IgD-negative memory B cell (primary cell): ENCODE results near the gene PTPN3. TPM values are rescaled to one million over a fixed set of nuclear protein-coding genes. Genes with fewer than 3 reads are reported as not detected.
A peak's percentile ranks its signal among the peaks of the same experiment; 100 is the strongest.

ENCODE experiments used
- H3K27ac Mint-ChIP-seq, 3 donors: one replicate each; pipeline ENCODE4 v1.8.0; 2020 to 2022; ENCODE audit warnings: mild to moderate bottlenecking in 3 of 3, mixed read lengths in 3 of 3, moderate library complexity in 1 of 3
- H3K27me3 Mint-ChIP-seq: one replicate; pipeline ENCODE4 v1.8.0; 2021; ENCODE audit warnings: mixed read lengths
- H3K36me3 Mint-ChIP-seq: one replicate; pipeline ENCODE4 v1.8.0; 2020; ENCODE audit warnings: mild to moderate bottlenecking, mixed read lengths
- H3K4me1 Mint-ChIP-seq, 3 donors: one replicate each; pipeline ENCODE4 v1.8.0; 2020 to 2022; ENCODE audit warnings: mixed read lengths in 3 of 3, mild to moderate bottlenecking in 1 of 3
- H3K4me3 Mint-ChIP-seq, 4 donors: one replicate each; pipeline ENCODE4 v1.8.0; 2020 to 2022; ENCODE audit warnings: mild to moderate bottlenecking in 4 of 4, mixed read lengths in 4 of 4, moderate library complexity in 3 of 4
- H3K9me3 Mint-ChIP-seq, 3 donors: one replicate each; pipeline ENCODE4 v1.8.0; 2020 to 2021; ENCODE audit warnings: mixed read lengths in 3 of 3, mild to moderate bottlenecking in 1 of 3
- polyA plus RNA-seq: library from polyadenylated mRNA; unstranded; fragments of 300-500 nt; fragmentation: Illumina TruSeq; gene quantifications from one replicate; pipeline ENCODE4 v1.2.3, GENCODE V29; 2021

PTPN3 gene
- polyA plus RNA-seq, 1 donor from 2014 or later, result not detected

DNA sequence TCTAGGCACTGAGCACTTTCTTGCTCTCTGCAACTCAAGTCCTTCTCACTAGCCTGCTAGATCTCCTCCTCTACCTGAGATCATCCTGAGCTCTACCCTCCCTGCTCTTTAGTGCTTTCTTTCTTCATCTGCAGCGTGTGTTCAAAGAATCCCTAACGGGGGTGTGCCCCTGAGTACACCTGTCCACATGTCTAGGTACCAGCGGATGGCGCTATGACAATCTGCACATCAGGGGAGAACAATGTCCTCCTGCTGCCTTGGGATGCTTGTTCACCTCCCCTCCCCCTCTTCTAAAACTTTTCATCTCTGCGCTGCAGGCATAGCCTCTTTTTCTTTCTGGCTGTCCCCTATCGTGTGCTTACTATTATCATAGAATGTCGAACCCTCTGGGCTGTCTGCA, 42.7 kb downstream of the PTPN3 start:
- Mint-ChIP-seq H3K27ac (no peak overlapping the region), H3K9me3 (peaks cover 0 to 3% (median 0%) of the 10 kb centered on the region in 3 donors), H3K4me3 (no peak overlapping the region), H3K36me3 (peaks cover 1% of the 10 kb centered on the region), H3K4me1 (peaks cover 0 to 2% (median 0%) of the 10 kb centered on the region in 3 donors), H3K27me3 (peaks cover 18% of the 10 kb centered on the region)

- H3K4me3 Mint-ChIP-seq, result no peak overlapping the region
- peaks cover 0 to 2% (median 0%) of the 10 kb centered on the region in 3 donors for H3K4me1 Mint-ChIP-seq
- peaks cover 1% of the 10 kb centered on the region for H3K36me3 Mint-ChIP-seq
- H3K9me3 Mint-ChIP-seq, result peaks cover 0 to 3% (median 0%) of the 10 kb centered on the region in 3 donors
- H3K27me3 Mint-ChIP-seq, result peaks cover 20% of the 10 kb centered on the region
- no peak overlapping the region for H3K27ac Mint-ChIP-seq
Observed at GRCh38 chr9:109454601-109455155, 43.4 kb downstream of the PTPN3 start.

DNA sequence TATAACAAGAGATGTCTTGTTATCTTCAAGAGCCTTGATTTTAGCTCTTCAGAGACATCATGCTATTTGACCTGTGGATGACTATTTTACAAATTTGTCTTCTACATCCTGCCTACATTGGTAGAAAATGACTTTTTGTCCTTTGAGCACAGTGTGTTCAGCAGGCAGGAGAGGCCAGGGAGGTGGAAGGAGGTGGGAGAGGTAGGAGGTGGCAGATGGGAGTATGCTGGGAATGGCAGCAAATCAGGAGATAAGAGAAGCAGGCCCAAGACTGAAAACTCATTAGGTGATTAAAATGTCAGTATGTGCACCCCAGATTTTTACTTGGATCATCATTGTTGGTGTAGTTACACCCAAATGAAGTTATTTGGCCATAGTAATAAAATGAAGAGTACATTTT, 44.1 kb downstream of the PTPN3 start:
- peaks cover 0 to 3% (median 0%) of the 10 kb centered on the region in 3 donors for H3K9me3 Mint-ChIP-seq
- H3K36me3 Mint-ChIP-seq, result peaks cover 1% of the 10 kb centered on the region
- H3K4me3 Mint-ChIP-seq, result no peak overlapping the region
- H3K27ac Mint-ChIP-seq, result no peak overlapping the region
- peaks cover 24% of the 10 kb centered on the region for H3K27me3 Mint-ChIP-seq
- H3K4me1 Mint-ChIP-seq, result peaks cover 0 to 2% (median 0%) of the 10 kb centered on the region in 3 donors

DNA sequence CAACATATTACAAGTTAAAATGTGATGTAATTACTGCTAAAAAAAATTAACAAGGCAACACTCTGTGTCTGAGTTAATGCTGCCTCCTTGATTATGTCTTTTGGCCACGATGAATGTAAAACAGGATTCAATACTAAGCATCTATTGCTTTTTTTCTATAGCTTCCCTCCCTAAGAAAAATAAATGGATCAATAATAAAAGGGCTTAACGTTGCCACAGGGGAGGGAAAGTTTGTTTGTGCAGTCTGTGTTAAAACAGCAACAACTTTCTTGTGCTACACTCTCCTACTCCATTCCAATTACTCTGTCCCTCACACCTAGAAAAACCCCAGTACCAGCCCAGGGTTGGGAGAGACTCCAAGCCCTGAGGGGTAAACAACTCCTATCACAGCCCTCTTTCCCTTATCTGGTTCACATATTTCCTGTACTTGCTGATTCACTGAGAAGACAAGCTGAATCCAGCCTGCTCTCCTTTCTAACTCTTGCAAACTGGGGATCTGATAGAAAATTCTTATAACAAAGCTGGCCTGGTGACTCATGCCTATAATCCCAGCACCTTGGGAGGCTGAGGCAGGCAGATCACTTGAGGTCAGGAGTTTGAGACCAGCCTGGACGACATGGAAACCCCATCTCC, 44.8 kb downstream of the PTPN3 start:
- peaks cover 0 to 2% (median 0%) of the 10 kb centered on the region in 3 donors for H3K4me1 Mint-ChIP-seq
- H3K27me3 Mint-ChIP-seq, result peaks cover 27% of the 10 kb centered on the region
- H3K27ac Mint-ChIP-seq, result no peak overlapping the region
- H3K9me3 Mint-ChIP-seq, result peaks cover 0 to 3% (median 0%) of the 10 kb centered on the region in 3 donors
- H3K36me3 Mint-ChIP-seq, result peaks cover 1% of the 10 kb centered on the region
- H3K4me3 Mint-ChIP-seq, result no peak overlapping the region

- peaks cover 0 to 2% (median 0%) of the 10 kb centered on the region in 3 donors for H3K4me1 Mint-ChIP-seq
- peaks cover 30% of the 10 kb centered on the region for H3K27me3 Mint-ChIP-seq
- no peak overlapping the region for H3K27ac Mint-ChIP-seq
- H3K36me3 Mint-ChIP-seq, result peaks cover 1% of the 10 kb centered on the region
- H3K4me3 Mint-ChIP-seq, result no peak overlapping the region
- peaks cover 0 to 3% (median 0%) of the 10 kb centered on the region in 3 donors for H3K9me3 Mint-ChIP-seq
Observed at GRCh38 chr9:109452761-109453160, 45.3 kb downstream of the PTPN3 start.

DNA sequence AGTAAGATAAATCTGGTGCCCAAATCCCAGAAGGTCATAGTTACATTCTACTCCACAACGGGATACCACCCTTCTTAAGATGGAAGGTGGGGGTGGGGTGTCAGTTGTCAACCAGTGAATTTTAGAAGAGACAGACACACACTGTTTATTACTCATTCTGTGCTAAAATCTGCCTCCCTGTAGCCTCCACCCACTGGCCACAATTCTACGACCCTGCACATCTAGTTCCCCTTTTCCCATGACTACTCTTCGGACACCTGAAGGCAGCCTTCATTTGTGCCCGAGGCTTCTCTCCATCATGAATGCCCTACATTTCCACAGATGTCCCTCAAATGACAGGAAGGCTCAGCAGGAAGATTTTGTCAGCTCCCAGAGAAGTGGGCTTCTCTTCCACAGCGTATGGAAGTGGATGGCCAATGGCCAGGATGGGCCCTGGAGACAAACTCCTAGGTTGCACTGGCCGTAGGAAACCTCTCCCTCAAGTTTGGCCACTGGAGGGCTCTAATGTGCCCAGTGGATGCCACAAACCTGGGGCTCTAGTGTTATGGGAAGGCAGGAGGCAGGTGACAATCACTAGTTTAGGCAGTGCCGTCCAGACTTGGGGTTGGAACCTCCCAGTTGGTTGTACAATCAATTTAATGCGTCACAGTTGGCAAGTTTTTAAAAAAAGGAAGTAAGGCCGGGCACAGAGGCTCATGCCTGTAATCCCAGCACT, 46.6 kb downstream of the PTPN3 start:
- Mint-ChIP-seq H3K27ac (no peak overlapping the region), H3K4me1 (no peaks in the 10 kb centered on the region), H3K36me3 (peaks cover 1% of the 10 kb centered on the region), H3K9me3 (peaks cover 0 to 2% (median 0%) of the 10 kb centered on the region in 3 donors), H3K4me3 (no peak overlapping the region), H3K27me3 (peaks cover 36% of the 10 kb centered on the region)

- H3K27me3 Mint-ChIP-seq, result peaks cover 30% of the 10 kb centered on the region
- H3K27ac Mint-ChIP-seq, result no peak overlapping the region
- no peaks in the 10 kb centered on the region for H3K4me1 Mint-ChIP-seq
- no peaks in the 10 kb centered on the region for H3K9me3 Mint-ChIP-seq
- H3K36me3 Mint-ChIP-seq, result peaks cover 1% of the 10 kb centered on the region
- H3K4me3 Mint-ChIP-seq, result no peak overlapping the region
Observed at GRCh38 chr9:109450346-109450745, 47.8 kb downstream of the PTPN3 start.

- Mint-ChIP-seq H3K4me3 (no peak overlapping the region), H3K27me3 (peaks cover 28% of the 10 kb centered on the region), H3K9me3 (no peaks in the 10 kb centered on the region), H3K27ac (no peak overlapping the region), H3K36me3 (peaks cover 1% of the 10 kb centered on the region), H3K4me1 (no peaks in the 10 kb centered on the region)
Observed at GRCh38 chr9:109449036-109449798, 48.9 kb downstream of the PTPN3 start.

- H3K9me3 Mint-ChIP-seq, result no peaks in the 10 kb centered on the region
- H3K4me1 Mint-ChIP-seq, result no peaks in the 10 kb centered on the region
- no peak overlapping the region for H3K4me3 Mint-ChIP-seq
- peaks cover 35% of the 10 kb centered on the region for H3K27me3 Mint-ChIP-seq
- no peak overlapping the region for H3K27ac Mint-ChIP-seq
- no peaks in the 10 kb centered on the region for H3K36me3 Mint-ChIP-seq
Observed at GRCh38 chr9:109448223-109448622, 49.9 kb downstream of the PTPN3 start.

DNA sequence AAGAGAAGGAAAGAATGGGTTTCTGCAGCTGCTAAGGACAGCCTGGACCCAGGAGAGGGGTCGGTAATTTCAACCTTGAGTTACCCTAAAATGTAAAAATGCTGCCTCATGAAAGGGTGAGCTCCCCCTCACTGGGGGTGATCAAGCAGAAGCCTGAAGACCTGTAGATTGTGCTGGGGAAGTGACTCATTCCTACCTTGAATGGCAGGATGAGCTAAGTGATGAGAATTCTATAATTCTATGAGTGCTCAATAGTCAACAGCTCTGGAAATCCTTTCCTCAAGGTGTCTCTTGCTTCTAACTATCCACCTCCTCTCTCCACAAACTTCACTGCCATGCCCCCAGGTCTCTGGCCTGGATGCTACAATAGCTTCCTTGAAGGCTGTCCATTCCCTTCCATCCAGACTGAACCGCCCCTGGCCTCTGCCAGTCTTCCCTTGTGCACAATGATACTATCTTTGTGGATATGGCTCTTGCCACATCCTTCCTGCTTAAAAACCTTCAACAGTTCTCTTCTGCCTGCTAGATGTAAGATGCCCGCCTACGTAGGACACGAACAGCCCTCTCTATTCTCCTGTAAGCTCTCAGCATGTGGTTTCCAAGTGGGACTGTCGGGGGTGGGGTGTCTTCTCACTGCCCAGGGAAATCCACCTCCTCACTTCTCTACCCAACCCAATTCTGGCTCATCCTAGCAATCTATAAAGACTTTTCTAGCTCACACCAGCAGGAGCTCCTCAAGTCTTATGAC, 50.6 kb downstream of the PTPN3 start:
- H3K27me3 Mint-ChIP-seq, result peaks cover 35% of the 10 kb centered on the region

GRCh38 chr9:109444771-109445320, 53.3 kb downstream of the PTPN3 start:
- no peaks in the 10 kb centered on the region for H3K36me3 Mint-ChIP-seq
- H3K4me3 Mint-ChIP-seq, result no peak overlapping the region
- no peaks in the 10 kb centered on the region for H3K9me3 Mint-ChIP-seq
- peaks cover 31% of the 10 kb centered on the region for H3K27me3 Mint-ChIP-seq
- no peak overlapping the region for H3K27ac Mint-ChIP-seq
- H3K4me1 Mint-ChIP-seq, result peaks cover 8 to 16% (median 10%) of the 10 kb centered on the region in 3 donors

More for the DNA sequence above, 50.6 kb downstream of the PTPN3 start:
- Mint-ChIP-seq H3K27ac (no peak overlapping the region), H3K36me3 (no peaks in the 10 kb centered on the region), H3K4me1 (no peaks in the 10 kb centered on the region), H3K4me3 (no peak overlapping the region), H3K9me3 (no peaks in the 10 kb centered on the region)

DNA sequence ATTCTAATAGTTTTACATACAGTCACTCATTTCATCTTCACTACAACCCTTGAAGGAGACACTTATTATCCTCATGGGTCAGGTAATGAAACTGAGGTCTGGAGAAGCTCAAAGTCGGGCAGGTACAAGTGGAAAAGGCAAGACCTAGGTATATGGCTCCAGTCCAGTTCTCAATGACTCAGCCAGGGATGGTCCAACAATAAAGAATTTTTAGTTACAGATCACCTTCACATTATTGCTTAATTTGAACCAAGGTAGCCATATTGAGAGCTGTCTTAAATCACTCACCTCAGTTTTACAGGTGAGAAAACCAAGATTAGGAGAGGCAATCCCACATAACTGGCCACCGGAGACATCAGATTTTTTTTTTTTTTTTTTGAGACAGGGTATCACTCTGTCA, 55.4 kb downstream of the PTPN3 start:
- H3K9me3 Mint-ChIP-seq, result no peaks in the 10 kb centered on the region
- no peak overlapping the region for H3K4me3 Mint-ChIP-seq
- no peak overlapping the region for H3K27ac Mint-ChIP-seq
- H3K27me3 Mint-ChIP-seq, result peaks cover 26% of the 10 kb centered on the region
- H3K4me1 Mint-ChIP-seq, result peaks cover 8 to 27% (median 15%) of the 10 kb centered on the region in 3 donors
- H3K36me3 Mint-ChIP-seq, result no peaks in the 10 kb centered on the region

GRCh38 chr9:109441296-109441695, 56.8 kb downstream of the PTPN3 start:
- Mint-ChIP-seq H3K27ac (peak overlapping the region in 2 of 3 donors; percentile 16 to 89), H3K4me3 (peak overlapping the region in 1 of 4 donors; percentile 74), H3K27me3 (peaks cover 21% of the 10 kb centered on the region), H3K4me1 (peaks cover 8 to 27% (median 15%) of the 10 kb centered on the region in 3 donors), H3K36me3 (no peaks in the 10 kb centered on the region), H3K9me3 (no peaks in the 10 kb centered on the region)

DNA sequence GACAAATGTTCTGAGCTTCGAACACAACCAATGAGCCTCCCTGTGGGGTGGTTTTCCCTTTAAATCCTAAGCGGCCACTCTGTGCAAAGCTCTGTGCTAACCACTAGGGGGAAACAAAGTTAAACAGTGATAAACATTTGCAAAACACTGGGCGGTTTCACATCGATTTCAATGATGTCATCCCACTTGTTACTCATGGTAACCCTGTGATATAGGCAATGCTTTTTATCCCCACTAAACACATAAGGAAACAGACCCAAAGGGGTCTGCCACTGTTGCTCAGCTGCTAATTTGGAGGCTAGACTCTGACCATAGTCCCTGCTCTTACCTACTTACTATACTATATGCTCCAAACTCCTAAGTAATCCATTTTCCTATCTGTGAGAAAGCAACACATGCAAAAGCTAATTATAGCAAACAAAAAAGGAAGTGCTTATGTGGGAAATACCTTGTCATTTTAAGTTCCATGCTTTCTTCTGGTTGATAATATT, 57.3 kb downstream of the PTPN3 start:
- Mint-ChIP-seq H3K9me3 (no peaks in the 10 kb centered on the region), H3K27me3 (peaks cover 19% of the 10 kb centered on the region), H3K4me3 (peak overlapping the region in 2 of 4 donors; percentile 74 to 78)

More for the DNA sequence above, 57.3 kb downstream of the PTPN3 start:
- no peaks in the 10 kb centered on the region for H3K36me3 Mint-ChIP-seq
- H3K4me1 Mint-ChIP-seq, result peaks cover 8 to 27% (median 15%) of the 10 kb centered on the region in 3 donors
- peak overlapping the region; percentile 16 to 89 (median 78) for H3K27ac Mint-ChIP-seq
